ENCODE data around the gene MYO1E. TPM values are rescaled to one million over a fixed set of nuclear protein-coding genes. Genes with fewer than 3 reads are reported as not detected.
"Not testable (repeated sequence)": the region's sequence is repeated elsewhere in the genome, so short reads cannot be mapped to it uniquely, and the experiment has no call there.

Gene MYO1E
- polyA plus RNA-seq, 4 donors, result 70.3 to 212 (median 156) TPM

DNA sequence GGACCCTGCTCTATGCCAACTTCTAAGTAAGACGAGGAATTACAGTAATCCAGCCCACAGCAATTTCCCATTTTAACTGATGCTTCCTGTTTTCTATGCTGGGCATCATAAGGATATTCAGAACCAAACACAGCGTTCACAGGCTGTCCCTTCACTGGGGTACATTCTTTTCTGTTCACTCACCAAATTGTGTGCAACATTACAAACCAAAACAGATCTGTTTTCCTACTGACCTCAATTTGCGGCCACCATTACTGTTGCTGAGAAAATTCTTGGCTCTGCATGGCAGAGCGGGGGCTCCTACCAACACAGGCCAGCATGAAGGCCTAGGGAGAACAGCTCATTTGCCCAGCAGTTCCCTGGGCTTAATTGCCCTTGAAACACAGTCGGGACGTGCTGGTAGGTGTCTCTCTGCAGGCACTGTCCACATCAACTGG, 76.5 kb downstream of the MYO1E start:
- no peak for DNase-seq (ENCODE audit: low read depth in 4 of 4, low spot score in 3 of 4)

DNA sequence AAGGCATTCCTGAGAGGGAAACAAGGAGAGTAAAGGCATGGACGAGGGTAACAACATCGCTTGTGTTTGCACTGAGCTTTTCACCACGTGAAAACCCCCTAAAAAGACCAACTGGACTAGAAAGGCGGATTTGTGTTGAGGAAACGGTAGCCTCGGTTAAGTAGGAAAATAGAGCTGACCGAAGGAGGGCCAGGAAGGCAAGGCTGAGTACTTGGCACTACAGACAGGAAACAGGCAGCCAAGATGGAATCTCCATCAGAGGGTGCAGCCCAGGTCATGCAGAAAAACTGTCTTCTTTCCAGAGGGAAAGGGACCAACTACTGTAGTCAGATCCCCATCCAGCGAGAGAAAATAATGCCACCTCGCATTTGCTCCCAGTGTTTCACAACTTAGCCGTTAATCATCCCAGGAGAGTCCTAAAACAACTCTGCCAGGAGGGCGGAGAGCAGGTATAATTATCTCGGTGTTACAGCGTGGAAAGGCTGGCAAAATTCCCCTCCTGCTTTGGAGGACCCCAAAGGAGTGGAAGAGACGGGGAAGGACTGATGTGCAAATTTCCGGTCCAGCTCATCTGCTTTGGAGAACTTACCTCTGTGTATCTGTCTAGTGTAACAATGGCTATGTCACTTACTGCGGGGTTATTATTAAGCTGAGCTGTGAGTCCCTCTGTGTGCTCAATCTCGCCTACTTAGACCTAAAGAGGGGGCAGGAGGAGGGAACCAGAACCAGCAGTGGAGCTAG, 77.2 kb downstream of the MYO1E start:
- no peak for DNase-seq (ENCODE audit: low read depth in 4 of 4, low spot score in 3 of 4)

DNA sequence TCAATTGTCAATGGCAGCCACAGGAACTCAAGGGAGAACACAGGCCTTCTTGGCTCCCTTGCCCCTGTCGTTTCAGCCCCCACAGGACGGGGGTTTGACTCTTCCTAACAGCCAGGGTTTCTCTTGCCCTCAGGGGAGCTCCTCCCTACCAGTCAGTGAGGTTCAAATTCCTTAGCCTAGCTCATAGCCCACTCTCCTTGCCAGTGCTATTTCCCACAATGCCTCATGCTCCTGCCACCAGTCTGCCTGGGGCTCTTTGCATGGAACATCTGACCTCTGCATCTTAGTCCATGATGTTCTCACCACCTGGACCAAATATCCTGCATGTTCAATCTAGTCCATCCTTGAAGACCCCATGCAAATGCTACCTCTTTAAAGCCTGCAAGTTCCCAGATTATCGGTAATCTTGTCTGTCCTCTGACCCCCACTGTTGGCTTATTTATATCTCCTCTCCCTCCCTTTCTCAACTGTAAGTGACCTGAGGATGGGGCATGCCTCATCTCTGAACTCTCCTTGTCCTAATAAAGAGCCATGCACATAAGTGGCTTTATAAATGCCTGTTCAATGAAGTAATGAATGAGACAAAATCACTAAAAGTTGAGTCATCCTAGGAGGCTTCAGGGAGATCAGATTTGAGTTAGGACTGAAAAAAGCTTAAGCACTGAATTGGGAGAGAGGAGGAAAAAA, 78.0 kb downstream of the MYO1E start:
- DNase-seq (ENCODE audit: low read depth in 4 of 4, low spot score in 3 of 4), result no peak

DNA sequence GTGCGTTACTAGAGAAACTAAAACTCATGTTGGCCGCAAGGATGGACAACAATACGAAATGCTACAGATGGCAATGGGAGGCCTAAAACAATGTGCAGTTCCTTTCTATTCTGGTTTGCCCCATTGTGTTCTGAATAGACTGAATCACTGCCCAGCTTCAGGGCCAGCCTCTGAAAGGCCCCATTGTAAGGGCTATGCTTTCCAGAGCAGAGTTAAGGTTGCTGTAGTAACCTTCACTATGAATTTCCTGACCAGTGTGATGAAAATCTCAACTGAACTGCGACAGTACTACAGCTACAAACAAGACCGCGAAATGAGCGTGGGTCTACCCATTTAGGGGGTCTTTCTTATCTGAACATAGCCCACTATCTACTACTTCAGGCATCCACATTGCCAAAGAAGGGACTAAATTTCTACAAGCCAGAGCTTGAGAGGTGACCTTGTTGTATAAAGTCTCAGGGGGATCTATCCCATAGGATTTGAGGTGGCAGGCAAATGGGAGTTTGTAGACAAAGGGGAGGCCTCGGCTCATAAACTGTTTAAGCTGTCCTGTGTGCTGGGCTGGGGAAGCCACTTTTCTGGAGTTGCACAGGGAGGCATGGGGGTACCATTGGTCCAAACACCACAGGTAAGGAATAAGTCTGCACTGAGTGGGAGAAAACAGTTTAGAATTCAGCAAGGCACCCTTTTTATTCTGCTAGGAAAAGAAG, 80.1 kb downstream of the MYO1E start:
- no peak for DNase-seq (ENCODE audit: low read depth in 4 of 4, low spot score in 3 of 4)

DNA sequence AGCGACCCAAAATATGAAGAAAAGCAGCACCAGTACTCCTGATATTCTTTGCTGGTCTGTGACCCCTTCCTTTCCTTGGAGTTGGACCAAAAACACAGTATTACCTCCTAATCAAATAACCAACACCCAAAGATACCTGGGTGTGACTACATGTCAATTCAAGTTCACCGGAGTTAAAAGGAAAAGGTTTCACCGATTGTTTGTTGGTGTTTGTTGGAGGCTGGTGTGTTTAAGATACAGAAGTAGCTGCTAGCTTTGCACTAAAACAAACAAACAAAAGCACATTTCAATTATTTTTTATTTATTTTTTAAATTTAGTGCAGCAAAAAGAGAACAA, 81.5 kb downstream of the MYO1E start:
- DNase-seq (ENCODE audit: low read depth in 4 of 4, low spot score in 3 of 4), result no peak

DNA sequence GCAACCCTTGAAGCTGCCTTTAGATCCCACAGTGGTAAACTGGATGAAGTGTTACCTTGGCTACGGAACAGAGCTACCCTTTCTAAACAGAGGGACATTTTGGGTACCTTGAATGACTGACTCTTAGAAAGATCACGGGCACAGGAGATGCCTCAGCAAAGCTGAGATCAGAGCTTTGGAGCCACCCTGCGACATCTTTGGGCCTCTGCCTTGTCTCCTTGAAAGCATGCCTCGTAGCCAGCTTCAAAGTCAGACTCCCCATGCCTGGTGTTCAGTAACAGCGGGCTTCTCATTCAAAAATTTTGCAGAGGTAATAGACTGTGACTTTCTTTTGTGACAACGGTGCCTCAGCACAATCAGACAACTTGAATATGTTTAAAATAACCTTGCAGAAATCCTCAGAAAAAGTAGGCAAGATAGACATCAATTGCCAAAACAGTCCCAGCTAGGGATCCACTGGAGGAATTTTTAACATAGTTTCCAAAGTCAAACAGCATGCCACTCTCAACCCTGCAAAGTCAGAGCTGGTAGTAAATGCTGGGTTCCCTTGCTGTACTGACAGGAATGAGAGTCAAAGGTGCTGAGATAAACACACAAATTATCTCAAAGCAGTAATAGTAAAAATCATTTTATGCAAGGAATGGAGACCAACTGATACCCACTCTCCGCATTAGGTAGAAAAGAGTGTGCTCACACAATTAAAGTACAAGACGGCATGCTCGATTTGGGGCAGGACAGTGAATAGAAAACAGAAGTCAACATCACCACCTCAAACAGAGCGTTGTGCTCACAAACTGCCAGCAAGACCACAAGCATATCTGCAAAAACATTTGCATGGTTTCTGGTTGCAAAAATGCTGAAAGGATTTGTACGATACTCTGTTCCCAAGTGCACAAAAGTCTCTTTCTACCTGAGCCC, 82.1 kb downstream of the MYO1E start:
- DNase-seq (ENCODE audit: low read depth in 4 of 4, low spot score in 3 of 4), result no peak

- no peak for DNase-seq (ENCODE audit: low read depth in 4 of 4, low spot score in 3 of 4)
Observed at GRCh38 chr15:59289574-59289973, 83.1 kb downstream of the MYO1E start.

- DNase-seq (ENCODE audit: low read depth in 4 of 4, low spot score in 3 of 4), result no peak
Observed at GRCh38 chr15:59283717-59284391, 88.8 kb downstream of the MYO1E start.

DNA sequence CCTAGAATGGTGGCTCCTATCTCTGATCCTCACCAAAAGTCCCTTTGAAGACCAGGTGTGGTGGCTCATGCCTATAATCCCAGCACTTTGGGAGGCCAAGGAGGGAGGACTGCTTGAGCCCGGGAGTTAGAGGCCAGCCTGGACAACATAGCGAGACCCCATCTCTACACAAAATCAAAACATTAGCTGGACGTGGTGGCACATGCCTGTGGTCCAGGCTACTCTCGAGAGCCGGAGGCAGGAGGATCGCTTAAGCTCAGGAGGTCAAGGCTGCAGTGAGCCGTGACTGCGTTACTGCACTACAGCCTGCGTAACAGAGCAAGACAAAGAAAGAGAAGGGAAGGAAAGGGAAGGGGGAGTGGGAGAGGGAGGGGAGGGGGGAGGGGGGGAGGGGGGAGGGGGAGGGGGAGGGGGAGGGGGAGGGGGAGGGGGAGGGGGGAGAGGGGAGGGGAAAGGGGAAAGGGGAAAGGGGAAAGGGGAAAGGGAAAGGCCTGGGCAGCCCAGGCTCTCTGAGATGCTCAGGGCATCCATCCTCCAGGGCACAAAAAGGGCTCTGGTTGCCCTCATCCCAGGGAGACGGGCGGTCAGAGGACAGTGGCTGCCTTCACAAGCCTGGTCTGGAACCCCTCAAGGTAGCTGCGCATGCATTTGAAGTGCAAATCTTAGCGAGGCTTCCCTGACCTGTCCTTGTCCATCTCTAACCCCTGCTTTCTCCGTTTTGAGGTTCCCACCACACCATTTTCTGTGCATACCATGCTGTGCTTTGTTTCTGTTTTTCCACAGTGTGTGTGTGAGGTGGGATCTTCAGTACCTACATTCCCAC, 89.9 kb downstream of the MYO1E start:
- no peak for DNase-seq (ENCODE audit: low read depth in 4 of 4, low spot score in 3 of 4)

DNA sequence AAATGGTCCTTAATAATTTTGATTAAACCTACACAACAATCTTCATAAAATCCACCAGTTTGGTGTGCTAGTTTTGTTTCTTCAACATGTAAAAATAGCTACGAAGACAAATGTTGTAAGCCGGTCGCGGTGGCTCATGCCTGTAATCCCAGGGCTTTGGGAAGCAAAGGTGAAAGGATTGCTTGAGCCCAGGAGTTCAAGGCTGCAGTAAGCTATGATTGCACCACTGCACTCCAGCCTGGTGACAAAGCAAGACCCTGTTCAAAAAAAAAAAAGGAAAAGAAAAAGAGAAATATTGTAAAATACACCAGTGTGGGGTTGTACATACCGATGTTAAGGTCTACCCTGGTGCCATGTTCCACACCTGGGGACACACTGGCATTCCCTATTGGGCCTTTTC, 91.0 kb downstream of the MYO1E start:
- no peak for DNase-seq (ENCODE audit: low read depth in 4 of 4, low spot score in 3 of 4)

DNA sequence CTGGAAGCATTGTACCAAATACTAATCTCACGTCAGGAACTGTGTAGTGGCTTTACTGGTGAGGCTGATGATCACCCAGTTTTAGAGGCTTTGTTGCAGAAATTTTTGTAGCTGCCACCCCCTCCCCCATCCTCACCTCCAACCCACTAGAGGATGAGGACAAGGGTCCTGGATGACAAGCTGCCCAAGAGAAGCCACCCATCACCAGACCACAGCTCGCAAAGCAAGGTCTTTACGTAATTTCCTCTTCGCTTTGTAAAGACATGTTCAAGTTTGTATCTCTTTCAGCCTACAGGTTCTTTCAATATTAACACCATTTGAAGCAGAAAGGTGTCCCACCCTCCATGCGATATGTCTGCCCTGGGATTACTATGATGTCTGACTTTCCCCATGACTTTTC, 91.8 kb downstream of the MYO1E start:
- DNase-seq (ENCODE audit: low read depth in 4 of 4, low spot score in 3 of 4), result no peak

DNA sequence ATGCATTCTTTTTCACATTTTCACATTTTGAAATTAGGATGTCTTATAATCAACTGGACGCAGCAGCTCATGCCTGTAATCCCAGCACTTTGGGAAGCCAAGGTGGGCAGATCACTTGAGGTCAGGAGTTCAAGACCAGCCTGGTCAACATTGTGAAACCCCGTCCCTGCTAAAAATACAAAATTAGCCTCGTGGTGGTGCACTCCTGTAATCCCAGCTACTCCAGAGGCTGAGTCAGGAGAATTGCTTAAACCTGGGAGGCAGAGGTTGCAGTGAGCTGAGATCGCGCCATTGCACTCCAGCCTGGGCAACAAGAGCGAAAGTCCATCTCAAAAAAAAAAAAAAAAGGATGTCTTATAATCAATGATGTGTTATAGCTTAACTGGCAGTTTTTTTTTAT, 92.4 kb downstream of the MYO1E start:
- not testable (repeated sequence) for DNase-seq (ENCODE audit: low read depth in 4 of 4, low spot score in 3 of 4)

DNA sequence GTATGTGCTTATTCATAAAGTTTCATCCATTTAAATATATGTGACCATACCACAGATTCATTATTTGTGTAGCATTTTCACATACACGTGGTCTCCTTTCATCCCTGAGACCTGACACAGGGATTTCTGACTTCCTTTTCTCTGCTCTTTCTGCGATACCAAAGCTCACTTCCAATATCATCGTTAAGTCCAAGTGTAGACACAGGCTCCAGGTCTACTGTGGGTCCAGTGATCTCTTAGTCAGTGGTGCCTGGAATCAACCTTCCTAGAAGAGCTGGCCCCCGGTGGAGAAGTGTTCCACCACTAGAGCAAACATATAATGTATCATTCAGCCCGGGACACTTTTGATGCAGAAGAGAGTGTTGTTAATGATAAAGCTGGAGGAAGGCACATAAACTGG, 93.6 kb downstream of the MYO1E start:
- DNase-seq (ENCODE audit: low read depth in 4 of 4, low spot score in 3 of 4), result no peak

DNA sequence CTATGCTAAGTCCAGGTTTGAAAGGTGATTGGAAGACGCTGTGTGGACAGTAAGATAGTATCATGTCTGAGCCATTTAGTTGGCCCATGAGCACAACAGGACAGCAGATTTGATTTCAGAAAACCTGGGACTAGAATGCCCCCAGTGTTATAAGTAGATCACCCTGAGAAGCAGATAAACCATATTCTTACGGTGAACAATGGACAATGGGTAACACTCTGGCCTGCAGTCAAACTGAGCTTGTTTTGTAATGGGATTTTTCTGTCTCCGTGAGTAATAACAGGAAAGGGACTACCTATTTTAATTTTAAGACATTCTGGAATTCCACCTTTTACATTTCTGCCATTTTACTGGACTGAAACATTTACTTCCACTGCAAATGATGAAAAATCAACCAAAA, 94.6 kb downstream of the MYO1E start:
- no peak for DNase-seq (ENCODE audit: low read depth in 4 of 4, low spot score in 3 of 4)

DNA sequence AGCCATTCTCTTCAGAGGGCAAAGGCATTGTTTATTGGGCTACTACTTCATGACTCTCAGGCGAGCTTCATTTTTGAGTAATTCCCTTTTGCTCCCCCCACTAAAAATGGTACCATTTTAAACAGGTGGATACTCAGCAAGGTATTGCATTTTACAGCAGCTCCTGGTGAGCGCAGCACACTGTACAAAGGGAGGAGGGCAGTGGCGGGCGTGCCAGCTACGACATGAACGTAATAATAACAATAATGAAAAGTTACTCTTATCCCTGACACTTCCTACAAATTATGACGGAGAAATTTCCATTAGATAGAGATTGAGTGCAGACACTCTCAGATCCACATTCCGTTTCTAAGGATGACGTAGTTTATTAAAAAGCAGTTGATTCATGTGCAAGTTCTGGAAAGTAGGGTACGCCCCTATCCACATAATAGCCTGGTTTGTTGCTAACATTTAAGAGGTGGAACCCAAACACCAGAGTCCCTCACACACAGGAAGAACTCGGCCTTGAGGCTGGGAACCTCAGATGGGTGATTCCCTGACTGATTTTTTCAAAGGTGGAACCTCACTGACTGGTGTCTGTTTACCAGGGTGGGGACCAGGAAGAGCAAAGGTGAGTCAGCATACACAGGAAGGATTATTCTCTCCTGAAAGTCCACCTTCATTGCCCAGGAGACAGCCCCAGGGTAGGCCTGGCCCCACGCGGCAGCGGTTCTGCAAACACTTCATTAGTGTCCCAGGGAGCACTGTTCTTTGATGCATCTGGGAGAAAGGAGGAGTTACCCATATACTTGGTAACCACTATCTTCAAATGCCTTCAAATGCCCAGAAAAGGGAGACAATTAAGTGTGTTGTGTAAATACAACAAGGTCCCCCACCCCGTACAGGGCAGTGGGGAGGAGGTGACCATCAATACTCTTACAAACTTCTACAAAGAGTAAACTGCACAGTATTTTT, 96.2 kb downstream of the MYO1E start:
- no peak for DNase-seq (ENCODE audit: low read depth in 4 of 4, low spot score in 3 of 4)

DNA sequence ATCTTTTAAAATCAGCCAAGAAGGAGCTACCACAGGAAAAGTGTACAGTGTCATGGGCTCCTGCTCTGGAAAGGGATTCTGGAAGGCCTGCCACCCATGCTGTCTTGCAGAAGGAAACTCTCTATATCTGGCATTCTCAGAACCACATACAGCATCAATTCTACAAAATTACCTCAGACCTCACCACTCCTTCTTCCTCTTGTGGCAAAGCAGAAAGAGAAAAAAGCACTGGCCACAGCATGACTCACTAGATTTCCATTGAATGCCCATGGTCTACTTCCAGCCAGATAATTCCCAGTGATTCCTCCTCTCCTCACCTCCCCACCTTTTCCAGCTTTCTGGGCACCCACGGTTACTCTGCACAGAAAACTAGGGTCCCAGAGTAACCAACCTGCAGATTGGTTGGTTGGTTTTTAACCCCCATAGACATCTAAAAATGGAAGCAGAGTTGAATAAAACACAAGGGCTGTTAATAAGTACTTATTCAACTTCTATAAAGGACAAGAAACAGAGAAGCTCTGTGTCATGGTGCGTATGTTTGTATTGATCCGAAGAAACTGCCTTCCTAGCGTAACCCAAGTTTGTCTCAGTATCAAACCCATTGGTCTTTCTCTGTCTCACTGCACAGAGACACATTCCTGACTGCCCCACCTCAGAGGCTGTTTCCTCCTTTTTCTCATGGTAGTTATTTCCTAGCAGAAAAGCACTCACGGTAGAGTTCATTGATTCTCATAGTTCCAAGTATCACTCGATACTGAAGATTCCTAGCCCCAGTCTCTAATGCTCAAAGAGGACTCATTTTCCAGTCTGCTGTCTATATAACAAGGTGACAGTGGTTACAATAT, 98.3 kb downstream of the MYO1E start:
- DNase-seq (ENCODE audit: low read depth in 4 of 4, low spot score in 3 of 4), result no peak

GRCh38 chr15:59273234-59273633, 99.4 kb downstream of the MYO1E start:
- DNase-seq (ENCODE audit: low read depth in 4 of 4, low spot score in 3 of 4), result no peak

All from left renal pelvis (tissue), 4 donors.